AG04450 (cell line): Measurements from ENCODE around the gene FBXL15. TPM values are rescaled to one million over a fixed set of nuclear protein-coding genes. Genes with fewer than 3 reads are reported as not detected.

Experiments used
- CTCF ChIA-PET: fragments of 300-600, 350-600 bp; formaldehyde crosslinking; extraction: SDS; loops from one replicate; lab custom pipeline; 2022; ENCODE audit warnings: antibody characterized with exemption, inconsistent platforms; lab: Charles Lee
- POLR2A ChIA-PET: fragments of 350-600 bp; formaldehyde crosslinking; extraction: SDS; loops from one replicate; lab custom pipeline; 2021; ENCODE audit warnings: antibody characterized with exemption, inconsistent platforms; lab: Yijun Ruan, JAX
- DNase-seq: peaks from one replicate; pipeline ENCODE4 v3.0.0-alpha.2; 2011; ENCODE audit warnings: low read depth, low spot score
- H3K27ac ChIP-seq: one replicate; pipeline ENCODE4 v1.5.1; 2012; ENCODE audit warnings: low read depth, low read length, control low read depth
- H3K27me3 ChIP-seq: one replicate; pipeline ENCODE4 v1.6.0; 2012; ENCODE audit warnings: low read length; ENCODE audit not compliant: control insufficient read depth, insufficient read depth
- H3K4me3 ChIP-seq: 2 replicates; pipeline ENCODE4 v1.5.1; 2011; ENCODE audit warnings: mild to moderate bottlenecking, low read depth, low read length, control low read depth
- H3K9me3 ChIP-seq: 2 replicates; pipeline ENCODE4 v1.5.1; 2012; ENCODE audit warnings: low read length; ENCODE audit not compliant: control insufficient read depth, insufficient read depth
- polyA plus RNA-seq: library from polyadenylated mRNA; depleted of rRNA; stranded (reverse); fragments of >200 nt; gene quantifications from 2 replicates; pipeline ENCODE4 v1.2.3, GENCODE V29; 2011
- TF ChIP-seq, protein P1 (sequence below): IDR thresholded peaks from 2 replicates; pipeline ENCODE4 v1.5.1; 2011; ENCODE audit warnings: low read depth, low read length, control low read depth, inconsistent platforms

Gene FBXL15
- polyA plus RNA-seq, 1 experiment, result 2.7 TPM

GRCh38 chr10:102406815-102407214 lies 13.8 kb upstream of the FBXL15 start:
- Histone ChIP-seq H3K9me3 (no peaks in the 10 kb centered on the region; the same call in 1 of the 2 replicates), H3K27me3 (peaks cover 14% of the 10 kb centered on the region), H3K4me3 (no peak overlapping the region), H3K27ac (no peak overlapping the region)
- TF ChIP-seq, protein P1, sequence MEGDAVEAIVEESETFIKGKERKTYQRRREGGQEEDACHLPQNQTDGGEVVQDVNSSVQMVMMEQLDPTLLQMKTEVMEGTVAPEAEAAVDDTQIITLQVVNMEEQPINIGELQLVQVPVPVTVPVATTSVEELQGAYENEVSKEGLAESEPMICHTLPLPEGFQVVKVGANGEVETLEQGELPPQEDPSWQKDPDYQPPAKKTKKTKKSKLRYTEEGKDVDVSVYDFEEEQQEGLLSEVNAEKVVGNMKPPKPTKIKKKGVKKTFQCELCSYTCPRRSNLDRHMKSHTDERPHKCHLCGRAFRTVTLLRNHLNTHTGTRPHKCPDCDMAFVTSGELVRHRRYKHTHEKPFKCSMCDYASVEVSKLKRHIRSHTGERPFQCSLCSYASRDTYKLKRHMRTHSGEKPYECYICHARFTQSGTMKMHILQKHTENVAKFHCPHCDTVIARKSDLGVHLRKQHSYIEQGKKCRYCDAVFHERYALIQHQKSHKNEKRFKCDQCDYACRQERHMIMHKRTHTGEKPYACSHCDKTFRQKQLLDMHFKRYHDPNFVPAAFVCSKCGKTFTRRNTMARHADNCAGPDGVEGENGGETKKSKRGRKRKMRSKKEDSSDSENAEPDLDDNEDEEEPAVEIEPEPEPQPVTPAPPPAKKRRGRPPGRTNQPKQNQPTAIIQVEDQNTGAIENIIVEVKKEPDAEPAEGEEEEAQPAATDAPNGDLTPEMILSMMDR, result no peak
- ChIA-PET CTCF (no interaction called here), POLR2A (interaction anchor here (0.7 kb wide), 1 partner anchor 10 kb away, joined by 3 read pairs; no protein-coding TSS in a partner anchor)
- DNase-seq, result no peak

DNA sequence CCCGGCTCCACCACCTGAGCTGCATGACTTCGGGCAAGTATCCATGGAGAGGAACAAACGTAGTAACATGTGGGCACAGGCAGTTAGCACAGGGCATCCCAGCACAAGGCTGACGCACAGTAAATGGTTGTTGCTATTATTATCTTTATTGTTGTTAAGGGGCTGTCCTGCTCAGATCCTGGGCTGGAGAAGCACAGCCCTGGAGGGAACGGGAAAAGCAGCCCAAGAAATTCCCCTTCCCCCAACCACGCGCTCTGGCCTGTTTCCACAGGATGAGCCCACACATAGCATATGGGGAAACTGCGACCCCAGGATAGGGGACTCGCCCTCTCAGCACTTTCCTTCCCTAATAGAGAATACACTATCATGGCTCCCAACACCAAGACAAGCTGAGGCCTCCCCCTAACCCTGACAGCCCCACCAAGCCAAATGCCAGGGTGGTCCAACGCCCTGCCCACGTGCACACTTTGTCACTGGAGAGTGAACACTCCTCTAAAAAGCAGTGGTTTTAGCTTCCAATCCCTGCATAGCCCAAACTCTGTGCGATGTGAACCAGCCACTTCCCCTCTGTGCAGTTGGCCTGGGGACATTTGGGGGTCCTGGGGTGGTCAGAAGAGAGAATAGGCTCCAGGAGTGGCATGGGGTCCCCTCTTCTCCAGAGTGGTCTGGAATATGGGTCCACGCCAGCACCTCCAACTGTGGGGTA lies 13.1 kb upstream of the FBXL15 start:
- Histone ChIP-seq H3K27me3 (peaks cover 22% of the 10 kb centered on the region), H3K27ac (no peak overlapping the region), H3K4me3 (no peak overlapping the region), H3K9me3 (no peaks in the 10 kb centered on the region; the same call in 1 of the 2 replicates)
- CTCF ChIA-PET, result interaction anchor here (0.6 to 1.4 kb wide), 4 partner anchors 8 to 181 kb away, joined by 3 to 6 read pairs (median 4); no protein-coding TSS in a partner anchor
- POLR2A ChIA-PET, result no interaction called here
- DNase-seq, result no peak
- TF ChIP-seq, protein P1, result no peak

DNA sequence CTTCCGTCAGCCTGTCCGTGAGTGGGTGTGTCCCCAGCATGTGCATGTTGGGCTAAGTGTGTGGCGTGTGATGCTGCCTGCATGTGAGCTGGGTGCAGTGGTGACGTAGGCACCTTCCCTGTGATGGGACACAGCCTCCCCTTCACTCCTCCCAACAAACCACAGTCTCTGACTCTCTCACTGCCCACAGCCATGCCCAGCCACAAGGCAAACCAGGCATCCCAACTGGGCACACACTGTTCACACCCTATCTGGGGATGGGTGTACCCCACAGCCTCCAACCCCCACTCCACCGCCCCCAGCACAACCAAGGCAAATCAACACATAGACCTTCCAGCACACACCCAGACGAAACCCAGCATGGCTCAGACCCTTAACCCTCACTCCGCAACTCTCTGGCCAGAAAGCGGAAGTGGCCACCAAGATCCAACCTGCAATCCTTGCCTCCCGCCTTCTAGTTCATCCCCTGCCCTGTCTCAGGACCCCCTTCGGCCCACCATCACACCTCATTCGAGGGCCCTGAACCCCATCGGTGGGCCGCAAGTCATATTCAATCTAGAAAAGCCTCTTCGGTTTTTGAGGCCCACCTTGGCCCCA lies 12.4 kb upstream of the FBXL15 start:
- POLR2A ChIA-PET, result no interaction called here
- TF ChIP-seq, protein P1, result no peak
- no peak for DNase-seq
- Histone ChIP-seq H3K27ac (no peak overlapping the region), H3K27me3 (peaks cover 28% of the 10 kb centered on the region), H3K4me3 (peak overlapping the region; percentile 58), H3K9me3 (no peaks in the 10 kb centered on the region; the same call in 1 of the 2 replicates)
- CTCF ChIA-PET, result interaction anchor here (0.6 to 1.4 kb wide), 2 partner anchors 9 to 45 kb away, joined by 5 to 6 read pairs; no protein-coding TSS in a partner anchor

DNA sequence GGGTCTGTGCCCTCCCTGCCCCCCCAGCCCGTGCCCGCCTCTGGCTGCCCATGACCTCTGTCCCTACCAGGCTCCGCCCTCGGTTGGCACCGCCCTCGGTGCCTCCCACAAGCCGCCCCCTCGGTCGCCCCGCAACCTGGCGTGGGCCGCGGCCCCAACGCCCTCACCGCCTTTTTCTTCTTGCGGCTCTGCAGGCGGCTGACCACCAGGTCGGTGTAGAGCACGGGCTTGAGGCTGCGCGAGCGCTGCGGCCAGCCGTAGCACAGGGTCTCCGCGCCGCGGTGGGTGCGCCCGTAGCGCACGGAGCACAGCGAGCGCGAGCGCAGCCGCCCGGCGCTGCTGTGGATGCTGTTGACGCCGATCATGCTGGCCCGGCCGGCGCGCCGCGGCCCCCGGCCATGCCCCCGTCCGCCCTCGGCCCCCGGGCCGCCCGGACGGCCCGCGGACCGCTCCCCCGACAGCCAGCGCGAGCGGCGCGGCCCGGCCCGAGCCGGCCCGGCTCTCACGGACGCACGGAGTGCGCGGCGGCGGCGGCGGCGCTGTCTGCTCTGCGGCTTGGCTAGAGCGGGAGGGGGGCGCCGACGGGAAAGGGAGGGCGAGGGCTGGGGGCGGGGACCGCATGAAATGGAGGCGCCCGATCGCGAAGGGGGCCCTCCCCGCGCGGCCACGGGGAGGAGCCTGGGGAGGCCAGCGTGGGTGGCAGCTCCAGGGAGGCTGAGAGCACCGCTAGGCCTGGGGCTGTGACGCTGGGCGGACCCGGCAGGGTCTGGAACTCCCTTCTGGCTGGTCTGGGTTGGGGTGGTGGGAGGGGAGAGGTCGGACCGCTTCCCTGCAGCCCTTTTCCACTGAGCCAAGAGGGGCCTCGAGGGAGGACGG lies 11.7 kb upstream of the FBXL15 start:
- TF ChIP-seq, protein P1, result no peak
- ChIA-PET CTCF (interaction anchor here (2.5 to 3.3 kb wide), 2 partner anchors 9 to 15 kb away, joined by 12 to 20 read pairs; no protein-coding TSS in a partner anchor), POLR2A (no interaction called here)
- Histone ChIP-seq H3K4me3 (peak overlapping the region; percentile 59), H3K9me3 (no peaks in the 10 kb centered on the region; the same call in 1 of the 2 replicates), H3K27me3 (peaks cover 31% of the 10 kb centered on the region), H3K27ac (peak overlapping the region; percentile 11)
- DNase-seq, result no peak
